ENCODE results near the gene RAB28.
"Not testable (repeated sequence)": the region's sequence is repeated elsewhere in the genome, so short reads cannot be mapped to it uniquely, and the experiment has no call there.

Gene RAB28

DNA sequence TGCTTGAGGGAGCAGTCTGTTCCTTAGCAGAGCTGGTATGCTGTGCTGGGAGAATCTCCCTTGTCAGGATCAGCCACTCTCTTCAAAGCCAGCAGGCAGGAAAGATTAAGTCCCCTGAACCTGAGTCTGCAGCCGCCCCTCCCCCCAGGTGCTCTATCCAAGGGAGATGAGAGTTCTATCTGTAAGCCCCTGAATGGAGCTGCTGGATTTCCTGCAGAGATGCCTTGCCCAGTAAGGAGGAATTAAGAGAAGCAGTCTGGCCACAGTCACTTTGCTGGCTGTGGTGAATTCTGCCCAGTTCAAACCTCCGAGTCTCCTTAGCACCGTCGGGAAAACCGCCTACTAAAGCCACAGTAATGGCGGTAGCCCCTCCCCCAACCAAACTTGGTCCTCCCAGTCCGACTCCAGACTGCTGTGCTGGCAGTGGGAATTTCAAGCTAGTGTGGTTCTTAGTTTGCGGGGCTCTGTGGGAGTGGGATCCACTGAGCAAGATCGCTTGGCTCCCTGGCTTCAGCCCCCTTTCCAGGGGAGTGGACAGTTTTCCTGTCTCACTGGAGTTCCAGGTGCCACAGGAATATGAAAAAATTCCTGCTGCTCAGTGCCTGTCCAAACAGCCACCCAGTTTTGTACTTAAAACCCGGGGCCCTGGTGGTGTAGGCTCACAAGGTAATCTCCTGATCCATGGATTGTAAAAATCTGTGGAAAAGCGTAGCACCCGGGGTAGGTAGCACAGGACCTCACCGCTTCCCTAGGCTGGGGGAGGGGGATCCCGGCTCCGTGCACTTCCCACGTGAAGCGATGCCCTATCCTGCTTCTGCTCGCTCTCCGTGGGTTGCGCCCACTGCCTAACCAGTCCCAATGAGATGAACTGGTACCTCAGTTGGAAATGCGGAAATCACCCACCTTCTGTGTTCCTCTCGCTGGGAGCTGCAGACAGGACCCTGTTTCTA, 38.0 kb downstream of the RAB28 start:
- DNase-seq, result no peak

DNA sequence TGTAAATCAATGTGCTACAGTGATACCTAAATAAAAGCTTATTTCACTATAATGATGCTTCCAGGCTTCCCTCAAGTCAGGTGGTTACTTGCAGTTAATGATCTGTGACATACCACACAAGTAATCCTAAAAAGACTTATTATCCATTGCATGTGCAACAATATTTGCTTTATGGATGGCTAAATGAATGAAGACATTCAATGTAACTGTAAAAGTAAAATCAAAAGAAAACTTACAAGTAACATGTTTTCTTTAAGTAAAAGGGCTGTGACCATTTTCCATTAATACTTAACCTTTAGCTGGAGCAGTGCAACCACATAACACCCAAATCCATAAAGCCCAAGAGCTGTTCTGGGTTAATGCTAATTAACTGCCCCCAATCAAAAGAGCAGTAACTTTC, 42.6 kb downstream of the RAB28 start:
- no peak for DNase-seq

DNA sequence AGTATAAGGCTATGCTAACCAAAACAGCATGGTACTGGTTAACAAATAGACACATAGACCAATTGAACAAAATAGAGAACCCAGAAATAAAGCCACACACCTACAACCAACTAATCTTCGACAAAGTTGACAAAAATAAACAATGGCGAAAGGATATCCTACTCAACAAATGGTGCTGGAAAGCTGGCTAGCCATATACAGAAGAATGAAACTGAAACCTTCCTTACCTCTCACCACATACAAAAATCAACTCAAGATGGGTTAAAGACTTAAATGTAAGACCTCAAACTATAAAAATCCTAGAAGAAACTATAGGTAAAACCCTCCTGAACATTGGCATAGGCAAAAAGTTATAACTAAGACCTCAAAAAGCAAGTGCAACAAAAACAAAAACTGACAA, 47.2 kb downstream of the RAB28 start:
- DNase-seq, result no peak

DNA sequence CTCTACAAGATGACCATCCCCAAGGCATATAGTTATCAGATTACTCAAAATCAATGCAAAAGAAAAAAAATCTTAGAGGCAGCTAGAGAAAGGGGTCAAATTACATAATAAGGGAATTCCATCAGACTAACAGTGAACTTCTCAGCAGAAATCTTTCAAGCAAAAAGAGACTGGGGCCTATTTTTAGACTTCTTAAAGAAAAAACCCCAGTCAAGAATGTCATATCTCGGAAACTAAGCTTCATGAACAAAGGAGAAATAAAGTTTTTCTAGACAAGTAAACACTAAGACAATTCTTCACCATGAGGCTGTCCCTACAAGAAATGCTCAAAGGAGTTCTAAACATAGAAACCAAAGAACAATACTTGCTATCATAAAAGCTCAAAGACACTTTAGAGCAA, 51.7 kb downstream of the RAB28 start:
- no peak for DNase-seq

DNA sequence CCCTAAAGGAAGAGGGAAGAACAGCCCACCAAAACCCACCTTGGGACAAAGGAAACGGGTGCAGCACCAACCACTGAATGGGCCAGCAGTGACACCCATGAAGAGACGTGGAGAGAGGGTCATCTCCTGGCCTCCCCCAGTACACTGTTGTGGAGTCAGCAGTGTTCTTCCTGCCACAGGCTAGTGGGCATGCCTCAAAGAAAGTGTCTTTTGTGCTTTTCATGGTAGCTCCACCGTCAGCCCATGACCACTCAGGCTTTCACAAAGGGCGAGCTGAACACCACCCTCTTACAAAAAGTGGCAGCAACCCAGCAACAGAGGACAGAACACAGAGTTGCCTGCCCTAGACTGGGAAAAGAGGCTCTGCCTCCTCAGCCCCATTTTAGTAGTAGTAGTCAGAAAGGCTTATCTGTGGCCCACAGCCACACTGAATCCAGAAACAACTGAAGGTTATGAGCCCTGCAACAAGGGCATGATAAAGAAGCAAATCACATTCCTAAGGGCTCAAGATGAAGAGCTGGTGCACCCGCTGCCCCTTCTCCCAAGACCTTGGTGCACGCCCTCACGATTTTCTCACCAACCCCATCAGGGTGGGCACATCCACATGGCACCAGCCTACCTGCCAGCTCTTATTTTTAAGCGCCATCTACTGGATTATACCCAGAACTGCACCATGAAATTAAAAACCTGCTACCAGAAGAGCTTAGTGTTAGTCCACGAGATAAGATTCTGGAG, 53.1 kb downstream of the RAB28 start:
- no peak for DNase-seq

DNA sequence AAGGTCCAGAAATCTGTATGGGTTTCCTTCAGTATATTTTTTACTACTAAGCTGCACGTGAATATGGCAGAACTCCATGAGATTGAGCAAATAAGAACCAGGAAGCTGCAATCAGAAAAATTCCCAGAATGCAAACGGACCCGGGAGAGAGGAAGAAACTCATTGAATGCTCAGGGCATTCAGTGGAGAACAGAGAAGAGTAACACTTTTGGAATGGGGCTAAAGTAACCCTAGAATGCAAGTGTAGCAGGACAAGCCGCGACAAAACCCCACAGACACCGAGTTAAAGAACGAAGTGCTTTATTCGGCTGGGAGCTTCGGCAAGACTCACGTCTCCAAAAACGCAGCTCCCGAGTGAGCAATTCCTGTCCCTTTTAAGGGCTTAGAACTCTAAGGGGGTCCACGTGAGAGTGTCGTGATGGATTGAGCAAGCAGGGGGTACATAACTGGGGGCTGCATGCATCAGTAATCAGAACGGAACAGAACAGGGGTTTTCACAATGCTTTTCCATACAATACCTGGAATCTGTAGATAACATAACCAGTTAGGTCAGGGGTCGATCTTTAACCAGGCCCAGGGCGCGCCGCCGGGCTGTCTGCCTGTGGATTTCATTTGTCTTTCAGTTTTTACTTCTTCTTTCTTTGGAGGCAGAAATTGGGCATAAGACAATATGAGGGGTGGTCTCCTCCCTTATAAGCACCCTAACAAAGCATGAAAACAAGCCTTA, 56.4 kb downstream of the RAB28 start:
- DNase-seq, result no peak

DNA sequence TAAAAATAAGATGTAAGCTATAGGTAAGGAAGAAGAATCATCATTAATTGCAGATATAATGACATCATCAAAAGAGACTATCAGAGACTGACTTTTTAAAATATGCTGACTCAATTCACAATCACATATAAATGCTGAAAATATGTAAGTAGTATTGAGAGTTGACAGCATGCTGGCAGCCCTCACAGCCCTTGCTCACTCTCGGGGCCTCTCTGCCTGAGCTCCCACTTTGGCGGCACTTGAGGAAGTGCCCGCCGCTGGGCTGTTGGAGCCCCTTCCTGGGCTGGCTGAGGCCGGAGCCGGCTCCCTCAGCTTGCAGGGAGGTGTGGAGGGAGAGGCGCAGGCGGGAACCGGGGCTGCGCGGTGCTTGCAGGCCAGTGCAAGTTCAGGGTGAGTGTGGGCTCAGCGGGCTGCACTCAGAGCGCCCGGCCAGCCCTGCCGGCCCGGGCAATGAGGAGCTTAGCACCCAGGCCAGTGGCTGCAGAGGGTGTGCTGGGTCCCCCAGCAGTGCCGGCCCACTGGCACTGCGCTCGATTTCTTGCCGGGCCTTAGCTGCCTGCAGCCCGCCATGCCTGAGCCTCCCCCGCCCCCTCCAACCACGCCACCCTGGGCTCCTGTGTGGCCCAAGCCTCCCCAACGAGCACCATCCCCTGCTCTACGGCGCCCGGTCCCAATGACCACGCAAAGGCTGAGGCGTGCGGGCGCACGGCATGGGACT, 68.9 kb downstream of the RAB28 start:
- no peak for DNase-seq

DNA sequence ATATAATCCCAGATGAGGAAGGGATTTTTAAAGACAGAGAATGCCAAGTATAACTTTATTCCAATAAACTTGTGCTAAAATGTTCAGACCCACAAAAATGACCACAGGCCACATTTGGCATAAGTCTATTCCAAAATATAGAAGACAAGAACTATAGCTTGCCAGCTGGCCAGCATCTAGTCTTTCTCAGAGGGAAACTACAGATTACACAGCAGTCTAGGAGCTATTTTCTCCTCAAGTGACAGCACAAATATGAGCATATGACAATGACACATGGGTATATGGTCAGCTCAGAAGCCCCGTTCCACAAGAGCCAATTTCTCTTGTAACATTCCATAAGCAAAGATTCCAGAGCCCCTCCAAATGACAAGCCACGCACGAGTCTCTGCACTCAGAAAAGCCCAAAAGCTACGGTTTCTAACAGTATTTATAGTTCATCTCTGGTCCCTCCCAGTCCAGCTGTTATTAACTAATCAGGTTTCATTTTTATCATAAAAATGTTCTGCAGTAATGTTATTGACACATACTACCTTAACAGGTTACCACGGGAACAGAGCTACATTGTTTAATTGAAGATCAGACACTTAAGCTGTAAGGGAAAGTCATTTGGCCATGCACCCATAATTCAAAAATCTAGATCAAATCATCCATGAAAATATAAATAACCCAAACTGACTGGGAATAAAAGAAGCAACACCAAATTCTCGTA, 70.3 kb downstream of the RAB28 start:
- DNase-seq, result no peak

DNA sequence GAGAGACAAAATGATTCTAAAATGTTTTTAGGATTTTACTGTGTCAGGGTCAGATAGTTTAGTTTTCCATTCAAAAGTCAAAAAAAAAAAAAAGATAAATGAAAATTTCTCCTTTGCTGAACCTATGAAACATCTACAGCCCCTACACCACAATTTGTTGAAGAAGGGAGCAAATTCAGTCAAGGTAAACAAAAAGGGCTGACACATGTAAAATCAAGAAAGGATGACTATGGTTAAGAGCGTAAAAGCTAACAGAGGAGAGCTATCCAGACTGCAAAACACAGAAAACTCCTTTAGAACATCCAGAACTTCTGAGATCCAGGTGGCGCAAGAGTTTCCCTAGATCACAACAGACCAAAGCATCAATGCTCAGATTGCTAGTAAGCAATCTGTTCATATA, 72.2 kb downstream of the RAB28 start:
- no peak for DNase-seq

DNA sequence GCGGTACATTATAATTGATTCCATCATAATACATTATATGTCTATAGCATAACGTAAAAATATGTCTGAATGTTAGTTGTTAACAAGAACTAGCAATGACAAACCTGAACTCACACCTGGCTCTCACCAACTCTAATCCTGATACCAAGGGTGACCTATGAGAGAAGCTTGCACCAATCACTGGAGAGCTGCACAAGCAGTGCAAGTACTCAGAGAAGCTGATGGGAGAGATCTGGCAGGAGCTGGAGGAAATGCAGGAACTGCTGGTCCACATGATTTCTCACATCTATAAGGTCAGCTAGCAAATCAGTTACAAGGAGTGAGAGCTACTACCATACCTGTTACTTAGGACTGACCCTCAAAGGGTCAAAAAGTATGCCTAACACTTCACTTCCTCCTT, 74.8 kb downstream of the RAB28 start:
- DNase-seq, result no peak

DNA sequence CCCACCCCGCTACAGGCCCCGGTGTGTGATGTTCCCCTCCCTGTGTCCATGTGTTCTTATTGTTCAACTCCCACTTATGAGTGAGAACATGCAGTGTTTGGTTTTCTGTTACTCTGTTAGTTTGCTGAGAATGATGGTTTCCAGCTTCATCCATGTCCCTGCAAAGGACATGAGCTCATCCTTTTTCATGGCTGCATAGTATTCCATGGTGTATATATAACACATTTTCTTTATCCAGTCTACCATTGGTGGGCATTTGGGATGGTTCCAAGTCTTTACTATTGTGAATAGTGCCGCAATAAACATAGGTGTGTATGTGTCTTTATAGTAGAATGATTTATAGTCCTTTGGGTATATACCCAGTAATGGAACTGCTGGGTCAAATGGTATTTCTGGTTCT, 78.0 kb downstream of the RAB28 start:
- DNase-seq, result not testable (repeated sequence)

DNA sequence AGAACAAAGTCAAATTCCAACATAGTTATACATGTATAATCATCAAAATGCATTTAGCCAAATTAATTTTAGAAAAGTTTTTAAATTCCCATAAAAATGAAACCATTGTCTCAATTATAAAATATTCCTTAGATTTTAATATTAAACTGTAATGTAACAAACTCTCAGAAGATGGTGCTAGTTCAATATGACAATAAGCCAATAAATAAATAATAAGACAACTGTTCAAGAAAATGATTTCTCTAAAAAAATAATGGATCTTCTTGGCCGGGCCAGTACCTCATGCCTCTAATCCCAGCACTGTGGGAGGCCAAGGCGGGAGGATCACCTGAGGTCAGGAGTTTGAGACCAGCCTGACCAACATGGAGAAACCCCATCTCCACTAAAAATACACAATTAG, 80.3 kb downstream of the RAB28 start:
- no peak for DNase-seq

DNA sequence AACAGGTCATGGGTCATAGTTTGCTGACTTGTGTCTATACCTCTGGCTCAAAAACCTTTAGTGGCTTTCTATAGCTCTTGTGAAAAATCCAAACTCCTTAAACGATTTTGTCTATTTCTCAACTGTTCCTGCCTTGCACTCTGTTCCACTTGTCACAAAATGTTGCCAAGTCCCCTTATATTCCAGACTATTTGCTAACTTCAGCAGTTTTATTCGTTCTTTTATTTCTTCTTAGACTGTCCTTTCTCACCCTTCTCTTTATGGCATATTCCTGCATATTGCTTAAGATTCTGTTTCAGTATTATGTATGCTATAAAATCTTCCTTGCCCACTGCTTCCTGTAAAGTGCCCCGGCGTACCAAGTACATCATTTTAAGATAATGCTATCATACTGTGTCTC, 80.8 kb downstream of the RAB28 start:
- no peak for DNase-seq

DNA sequence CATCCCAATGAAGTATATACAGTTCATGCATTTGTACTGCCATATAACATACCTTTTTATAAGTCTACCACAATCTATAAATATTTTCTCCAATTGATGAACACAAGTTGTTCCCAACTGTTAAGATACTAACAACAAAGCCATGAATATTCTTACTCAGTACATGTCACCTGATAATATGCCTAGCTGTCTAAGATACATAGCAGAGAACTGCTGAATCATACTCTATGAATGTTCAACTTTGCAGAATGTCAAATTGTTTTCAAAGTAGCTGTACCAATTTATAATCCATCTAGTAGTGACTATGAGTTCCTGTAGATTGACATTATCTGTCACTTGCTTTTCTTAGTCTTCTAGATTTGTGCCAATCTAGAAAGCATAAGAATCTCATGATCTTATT, 84.9 kb downstream of the RAB28 start:
- no peak for DNase-seq

DNA sequence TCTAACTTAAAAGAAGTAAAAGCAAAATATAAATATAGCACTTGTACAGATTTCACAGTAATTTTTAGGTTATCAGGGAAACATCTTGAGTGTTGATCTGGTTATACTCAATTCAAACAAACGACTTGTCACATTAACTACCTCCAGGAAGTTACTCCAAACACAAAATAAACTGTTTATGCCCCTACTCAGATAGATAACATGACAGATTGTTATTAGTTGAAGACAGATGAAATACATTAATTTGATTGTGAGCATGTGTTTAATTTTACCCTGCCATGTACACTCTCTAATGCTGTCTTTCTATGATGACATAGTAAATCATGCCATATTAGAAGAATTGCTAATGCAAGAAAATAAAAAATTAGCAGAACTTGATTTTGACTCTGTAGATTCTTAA, 88.0 kb downstream of the RAB28 start:
- DNase-seq, result no peak

DNA sequence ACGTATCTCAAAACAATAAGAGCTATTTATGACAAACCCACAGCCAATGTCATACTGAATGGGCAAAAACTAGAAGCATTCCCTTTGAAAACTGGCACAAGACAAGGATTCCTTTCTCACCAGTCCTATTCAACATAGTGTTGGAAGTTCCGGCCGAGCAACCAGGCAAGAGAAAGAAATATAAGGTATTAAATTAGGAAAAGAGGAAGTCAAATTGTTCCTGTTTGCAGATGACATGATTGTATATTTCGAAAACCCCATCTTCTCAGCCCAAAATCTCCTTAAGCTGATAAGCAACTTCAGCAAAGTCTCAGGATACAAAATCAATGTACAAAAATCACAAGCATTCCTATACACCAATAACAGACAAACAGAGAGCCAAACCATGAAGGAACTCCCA, 94.2 kb downstream of the RAB28 start:
- DNase-seq, result not testable (repeated sequence)

DNA sequence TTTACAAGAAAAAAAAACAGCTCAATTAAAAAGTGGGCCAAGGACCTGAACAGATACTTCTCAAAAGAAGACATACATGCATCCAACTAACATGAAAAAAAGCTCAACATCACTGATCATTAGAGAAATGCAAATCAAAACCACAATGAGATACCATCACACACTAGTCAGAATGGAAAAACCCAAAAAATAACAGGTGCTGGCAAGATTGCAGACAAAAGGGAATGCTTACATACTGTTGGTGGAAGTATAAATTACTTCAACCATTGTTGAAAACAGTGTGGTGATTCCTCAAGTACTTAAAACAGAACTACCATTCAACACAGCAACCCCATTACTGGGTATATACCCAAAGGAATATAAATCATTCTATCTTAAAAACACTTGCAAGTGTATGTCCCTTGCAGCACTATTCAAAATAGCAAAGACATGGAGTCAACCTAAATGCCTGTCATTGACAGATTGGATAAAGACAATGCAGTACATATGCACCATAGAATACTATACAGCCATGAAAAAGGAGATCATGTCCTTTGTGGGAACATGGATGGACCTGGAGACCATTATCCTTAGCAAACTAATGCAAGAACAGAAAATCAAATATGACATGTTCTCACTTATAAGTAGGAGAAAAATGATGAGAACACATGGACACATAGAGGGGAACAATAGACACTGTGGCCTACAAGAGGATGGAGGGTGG, 97.6 kb downstream of the RAB28 start:
- no peak for DNase-seq

DNA sequence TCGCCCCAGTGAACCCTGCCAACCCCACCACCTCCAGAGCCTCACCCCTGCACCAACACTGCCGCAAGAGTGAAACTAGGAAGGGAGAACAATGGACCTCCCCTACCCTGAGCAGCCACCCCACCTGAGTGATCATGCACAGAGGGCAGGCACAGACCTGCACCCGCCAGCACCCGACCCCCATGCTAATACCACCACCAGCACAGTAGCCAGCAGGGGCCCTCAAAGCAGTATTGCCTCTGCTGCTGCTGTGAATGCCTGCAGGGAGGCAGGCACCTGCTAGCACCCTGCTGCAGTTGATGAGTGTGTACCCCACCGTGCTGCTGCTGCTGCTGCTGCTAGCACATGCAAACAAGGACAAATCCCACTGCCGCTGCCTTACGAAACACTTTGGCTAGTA, 100.1 kb downstream of the RAB28 start:
- DNase-seq, result no peak

DNA sequence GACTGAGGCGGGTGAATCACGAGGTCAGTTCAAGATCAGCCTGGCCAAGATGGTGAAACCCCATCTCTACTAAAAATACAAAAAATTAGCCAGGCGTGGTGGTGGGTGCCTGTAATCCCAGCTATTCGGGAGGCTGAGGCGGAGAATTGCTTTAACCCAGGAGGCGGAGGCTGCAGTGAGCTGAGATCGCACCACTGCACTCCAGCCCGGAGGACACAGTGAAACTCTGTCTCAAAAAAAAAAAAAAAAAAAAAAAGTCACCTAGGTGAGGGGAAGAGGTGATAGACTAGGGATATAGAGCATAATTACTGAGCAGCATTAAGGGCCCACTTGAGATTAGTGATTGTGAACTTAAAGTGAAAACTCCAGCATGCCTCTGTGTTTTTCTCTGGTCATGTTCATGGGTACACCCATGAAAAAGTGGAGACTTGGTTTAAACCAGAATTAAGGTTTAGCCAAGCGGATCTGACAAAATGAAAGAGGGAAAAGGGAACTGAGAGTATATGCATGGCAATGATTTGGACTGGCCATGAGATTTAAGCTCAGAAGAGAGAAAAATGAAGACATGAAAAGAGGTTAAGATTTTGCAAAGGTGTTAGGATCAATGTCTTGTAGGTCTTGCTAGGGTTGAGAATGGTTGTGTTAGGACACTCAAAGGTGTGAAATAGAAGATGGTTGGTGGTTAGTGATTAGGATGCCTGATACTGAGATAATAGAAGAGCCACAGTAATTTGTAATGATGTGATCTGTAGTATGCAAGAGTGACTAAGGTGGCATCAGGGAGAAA, 105.0 kb downstream of the RAB28 start:
- DNase-seq, result no peak

DNA sequence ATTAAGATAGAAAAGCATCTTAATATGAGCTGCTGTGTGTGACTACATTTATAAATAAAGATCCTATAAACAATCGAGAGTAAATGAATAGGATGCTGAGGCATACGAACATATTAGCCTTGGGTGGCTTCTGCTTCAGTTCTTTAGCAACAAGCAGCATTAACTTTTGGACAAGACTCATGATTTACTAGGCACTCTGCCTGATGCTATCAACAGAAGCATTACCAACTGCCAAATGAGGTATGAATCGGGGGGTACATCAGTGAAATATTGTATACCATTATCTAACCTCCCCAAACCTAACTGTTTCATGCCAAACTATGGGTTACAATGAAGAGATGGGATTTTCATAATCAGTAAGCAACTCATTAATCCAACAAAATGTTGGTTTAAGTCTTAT, 113.1 kb downstream of the RAB28 start:
- no peak for DNase-seq

DNA sequence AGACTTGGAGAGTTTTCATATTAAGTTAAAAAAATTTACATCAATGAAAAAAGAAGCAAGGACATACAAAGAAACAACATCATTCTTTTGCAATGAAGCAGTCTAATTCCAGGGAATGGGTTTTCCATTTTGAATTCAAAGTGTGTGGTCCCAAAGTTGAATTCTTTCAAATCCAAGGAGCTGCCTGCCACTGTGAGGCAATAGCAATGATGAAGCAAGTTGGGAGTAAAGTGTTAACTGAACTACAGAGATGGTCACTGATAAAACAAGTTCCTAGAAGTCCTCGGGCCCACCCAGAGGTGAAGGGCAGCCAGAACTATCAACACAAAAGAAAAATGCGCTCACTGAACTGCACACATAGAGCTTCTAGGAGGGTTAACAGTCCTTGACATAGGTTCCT, 115.9 kb downstream of the RAB28 start:
- DNase-seq, result no peak
